HL-60 (cell line): ENCODE measurements around the gene LILRB2.

Experiments
- DNase-seq, 2 experiments: peaks; one replicate each; pipeline ENCODE4 v3.0.0-alpha.2; 2010 to 2020; ENCODE audit warnings: low read depth in 1 of 2, low spot score in 1 of 2
- H3K27ac ChIP-seq: fragments of 250-450 bp; sonication (Bioruptor Pico); replicated peaks from 2 replicates; pipeline ENCODE4 v1.5.1; 2020; ENCODE audit warnings: mild to moderate bottlenecking, moderate library complexity
- H3K27me3 ChIP-seq: fragments of 250-450 bp; sonication (Bioruptor Pico); 2 replicates; pipeline ENCODE4 v1.5.1; 2021; ENCODE audit warnings: mild to moderate bottlenecking, moderate library complexity; ENCODE audit not compliant: insufficient read depth, poor library complexity, severe bottlenecking
- H3K4me3 ChIP-seq: replicated peaks from 2 replicates; pipeline ENCODE4 v1.5.1; 2011; ENCODE audit warnings: mild to moderate bottlenecking, control low read depth, low read length; ENCODE audit not compliant: insufficient read depth
- GABPA ChIP-seq: IDR thresholded peaks from 2 replicates; pipeline ENCODE4 v1.6.1; 2012; ENCODE audit warnings: low read depth
- POLR2AphosphoS5 ChIP-seq: IDR thresholded peaks from 2 replicates; pipeline ENCODE4 v1.6.1; 2012; ENCODE audit warnings: low read depth
- SPI1 ChIP-seq: IDR thresholded peaks from 2 replicates; pipeline ENCODE4 v1.6.1; 2012; ENCODE audit warnings: low read depth, mild to moderate bottlenecking, borderline replicate concordance
- TF ChIP-seq, protein P1 (sequence below): IDR thresholded peaks from 2 replicates; pipeline ENCODE4 v1.6.1; 2012; ENCODE audit warnings: low read depth; ENCODE audit not compliant: insufficient replicate concordance
- TF ChIP-seq, protein P2 (sequence below): IDR thresholded peaks from one replicate; pipeline ENCODE4 v1.5.1; 2011; ENCODE audit warnings: low read length, control low read depth, inconsistent platforms; ENCODE audit not compliant: insufficient read depth

LILRB2 gene

GRCh38 chr19:54315956-54316355, 35.0 kb upstream of the LILRB2 start:
- Histone ChIP-seq H3K4me3 (no peak overlapping the region), H3K27ac (no peak overlapping the region), H3K27me3 (peaks cover 6% of the 10 kb centered on the region)
- TF ChIP-seq GABPA: no peak
- no peak for TF ChIP-seq SPI1
- TF ChIP-seq, protein P1, sequence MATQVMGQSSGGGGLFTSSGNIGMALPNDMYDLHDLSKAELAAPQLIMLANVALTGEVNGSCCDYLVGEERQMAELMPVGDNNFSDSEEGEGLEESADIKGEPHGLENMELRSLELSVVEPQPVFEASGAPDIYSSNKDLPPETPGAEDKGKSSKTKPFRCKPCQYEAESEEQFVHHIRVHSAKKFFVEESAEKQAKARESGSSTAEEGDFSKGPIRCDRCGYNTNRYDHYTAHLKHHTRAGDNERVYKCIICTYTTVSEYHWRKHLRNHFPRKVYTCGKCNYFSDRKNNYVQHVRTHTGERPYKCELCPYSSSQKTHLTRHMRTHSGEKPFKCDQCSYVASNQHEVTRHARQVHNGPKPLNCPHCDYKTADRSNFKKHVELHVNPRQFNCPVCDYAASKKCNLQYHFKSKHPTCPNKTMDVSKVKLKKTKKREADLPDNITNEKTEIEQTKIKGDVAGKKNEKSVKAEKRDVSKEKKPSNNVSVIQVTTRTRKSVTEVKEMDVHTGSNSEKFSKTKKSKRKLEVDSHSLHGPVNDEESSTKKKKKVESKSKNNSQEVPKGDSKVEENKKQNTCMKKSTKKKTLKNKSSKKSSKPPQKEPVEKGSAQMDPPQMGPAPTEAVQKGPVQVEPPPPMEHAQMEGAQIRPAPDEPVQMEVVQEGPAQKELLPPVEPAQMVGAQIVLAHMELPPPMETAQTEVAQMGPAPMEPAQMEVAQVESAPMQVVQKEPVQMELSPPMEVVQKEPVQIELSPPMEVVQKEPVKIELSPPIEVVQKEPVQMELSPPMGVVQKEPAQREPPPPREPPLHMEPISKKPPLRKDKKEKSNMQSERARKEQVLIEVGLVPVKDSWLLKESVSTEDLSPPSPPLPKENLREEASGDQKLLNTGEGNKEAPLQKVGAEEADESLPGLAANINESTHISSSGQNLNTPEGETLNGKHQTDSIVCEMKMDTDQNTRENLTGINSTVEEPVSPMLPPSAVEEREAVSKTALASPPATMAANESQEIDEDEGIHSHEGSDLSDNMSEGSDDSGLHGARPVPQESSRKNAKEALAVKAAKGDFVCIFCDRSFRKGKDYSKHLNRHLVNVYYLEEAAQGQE: no peak
- TF ChIP-seq, protein P2, sequence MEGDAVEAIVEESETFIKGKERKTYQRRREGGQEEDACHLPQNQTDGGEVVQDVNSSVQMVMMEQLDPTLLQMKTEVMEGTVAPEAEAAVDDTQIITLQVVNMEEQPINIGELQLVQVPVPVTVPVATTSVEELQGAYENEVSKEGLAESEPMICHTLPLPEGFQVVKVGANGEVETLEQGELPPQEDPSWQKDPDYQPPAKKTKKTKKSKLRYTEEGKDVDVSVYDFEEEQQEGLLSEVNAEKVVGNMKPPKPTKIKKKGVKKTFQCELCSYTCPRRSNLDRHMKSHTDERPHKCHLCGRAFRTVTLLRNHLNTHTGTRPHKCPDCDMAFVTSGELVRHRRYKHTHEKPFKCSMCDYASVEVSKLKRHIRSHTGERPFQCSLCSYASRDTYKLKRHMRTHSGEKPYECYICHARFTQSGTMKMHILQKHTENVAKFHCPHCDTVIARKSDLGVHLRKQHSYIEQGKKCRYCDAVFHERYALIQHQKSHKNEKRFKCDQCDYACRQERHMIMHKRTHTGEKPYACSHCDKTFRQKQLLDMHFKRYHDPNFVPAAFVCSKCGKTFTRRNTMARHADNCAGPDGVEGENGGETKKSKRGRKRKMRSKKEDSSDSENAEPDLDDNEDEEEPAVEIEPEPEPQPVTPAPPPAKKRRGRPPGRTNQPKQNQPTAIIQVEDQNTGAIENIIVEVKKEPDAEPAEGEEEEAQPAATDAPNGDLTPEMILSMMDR: no peak
- no peak for TF ChIP-seq POLR2AphosphoS5
- no peak for DNase-seq

DNA sequence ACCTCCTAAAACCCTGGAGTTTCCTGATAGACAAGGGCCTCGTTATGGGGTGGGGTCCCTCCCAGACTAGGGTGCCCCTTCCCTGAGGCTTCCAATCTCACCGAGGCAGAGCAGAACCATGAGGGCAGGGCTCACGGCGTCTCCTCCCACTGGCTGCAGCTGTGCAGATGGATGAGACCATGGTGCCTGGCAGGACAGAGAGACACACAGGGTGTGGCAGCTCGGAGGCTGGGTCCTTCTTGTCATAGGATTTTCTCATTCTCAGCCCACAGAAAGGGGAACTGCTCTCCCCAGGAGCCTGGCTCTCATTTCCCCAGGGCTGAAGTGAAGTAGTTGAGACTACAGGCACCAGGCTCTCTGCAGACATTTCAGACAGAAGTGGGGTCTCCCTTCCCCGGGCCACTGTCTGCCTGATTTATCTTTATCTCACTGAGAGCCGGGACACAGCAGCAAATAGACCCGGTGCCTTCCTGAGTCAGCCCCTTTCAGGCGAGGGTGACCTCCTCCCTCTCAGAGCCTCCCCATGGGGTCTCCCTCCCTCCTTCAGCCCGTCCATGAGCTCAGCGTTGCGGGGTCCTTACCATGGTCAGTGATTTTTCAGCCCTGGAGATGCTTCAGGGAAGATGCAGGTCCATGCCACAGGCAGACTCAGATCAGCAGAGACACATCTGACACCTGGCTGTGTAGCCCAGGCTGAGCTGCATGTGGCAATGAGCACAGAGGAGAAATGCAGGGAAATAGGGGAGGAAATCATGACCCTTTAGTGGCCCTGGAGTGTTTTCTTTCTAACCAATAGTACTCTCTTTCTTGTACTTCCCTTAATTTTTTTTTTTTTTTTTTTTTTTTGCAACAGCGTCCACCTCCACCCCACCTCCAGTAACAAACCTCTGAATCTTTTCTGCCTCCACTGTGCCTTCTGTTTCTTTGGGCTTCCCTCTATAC, 31.8 kb upstream of the LILRB2 start, which contains the start of gene LILRA5:
Gene LILRA5 (minus strand): TSS at position 731 of the 942 bp plus-strand sequence. CDS start 147 bp downstream, at position 584.
- peak in 1 of 2 experiments; percentile 85 for DNase-seq
- peak within 1 kb of the TSS; percentile 26; the same call in 1 of the 2 replicates for H3K27ac ChIP-seq
- TF ChIP-seq GABPA (no peak), POLR2AphosphoS5 (no peak), SPI1 (peak; percentile 99)
- TF ChIP-seq, protein P1: no peak
- 0 out of 2 replicates have a peak within 1 kb of the TSS, but pooled peaks have one; percentile 1 for H3K4me3 ChIP-seq
- peaks cover 13% of the 10 kb centered on the region for H3K27me3 ChIP-seq

GRCh38 chr19:54312011-54312410, 31.1 kb upstream of the LILRB2 start:
- H3K27ac ChIP-seq: no peak overlapping the region
- DNase-seq: no peak
- TF ChIP-seq, protein P2: no peak
- TF ChIP-seq SPI1 (no peak), GABPA (no peak), POLR2AphosphoS5 (no peak)
- TF ChIP-seq, protein P1: no peak
- peaks cover 13% of the 10 kb centered on the region for H3K27me3 ChIP-seq
- no peak overlapping the region for H3K4me3 ChIP-seq
